Activated CD8-positive, alpha-beta memory T cell treated with anti-CD3 and anti-CD28 coated beads, Interleukin-2, amount 50 U/mL, for 24 hours (primary cell): ENCODE data around the gene MUC12.
"Not testable (repeated sequence)": the region's sequence is repeated elsewhere in the genome, so short reads cannot be mapped to it uniquely, and the experiment has no call there.

Source experiments
- DNase-seq: peaks from one replicate; pipeline ENCODE4 v3.0.0-alpha.2; 2020; ENCODE audit errors: extremely low read depth

The MUC12 gene

DNA sequence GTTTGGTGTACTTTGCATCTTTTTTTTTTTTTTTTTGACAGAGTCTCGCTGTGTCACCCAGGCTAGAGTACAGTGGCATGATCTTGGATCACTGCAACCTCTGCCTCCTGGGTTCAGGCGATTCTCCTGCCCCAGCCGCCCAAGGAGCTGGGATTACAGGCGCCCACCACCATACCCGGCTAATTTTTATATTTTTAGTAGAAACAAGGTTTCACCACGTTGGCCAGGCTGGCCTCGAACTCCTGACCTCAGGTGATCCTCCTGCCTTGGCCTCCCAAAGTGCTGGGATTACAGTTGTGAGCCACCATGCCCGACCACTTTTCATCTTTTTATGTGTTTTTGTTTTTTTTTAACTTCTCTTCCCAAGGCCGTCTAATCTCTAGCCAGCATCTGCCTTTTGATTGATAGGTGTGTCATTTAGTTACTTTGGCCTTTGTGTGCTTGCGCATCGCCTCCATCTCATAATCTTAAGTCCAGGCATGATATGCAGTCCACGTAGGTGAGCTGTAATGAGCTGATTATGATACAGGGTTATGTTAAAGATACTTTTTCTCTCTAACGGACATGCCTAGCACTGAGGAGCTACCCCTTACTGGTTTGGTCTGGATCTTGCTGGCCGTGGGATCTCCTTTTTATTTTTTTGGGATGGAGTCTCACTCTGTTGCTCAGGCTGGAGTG, 15.0 kb downstream of the MUC12 start:
- not testable (repeated sequence) for DNase-seq

- DNase-seq = not testable (repeated sequence)
Measured at GRCh38 chr7:100985033-100985797, 15.8 kb downstream of the MUC12 start.

- DNase-seq = no peak
Measured at GRCh38 chr7:100991631-100992030, 22.3 kb downstream of the MUC12 start.

GRCh38 chr7:100992280-100992679, 22.9 kb downstream of the MUC12 start:
- DNase-seq = not testable (repeated sequence)

GRCh38 chr7:100994671-100995070, 25.3 kb downstream of the MUC12 start:
- not testable (repeated sequence) for DNase-seq

DNA sequence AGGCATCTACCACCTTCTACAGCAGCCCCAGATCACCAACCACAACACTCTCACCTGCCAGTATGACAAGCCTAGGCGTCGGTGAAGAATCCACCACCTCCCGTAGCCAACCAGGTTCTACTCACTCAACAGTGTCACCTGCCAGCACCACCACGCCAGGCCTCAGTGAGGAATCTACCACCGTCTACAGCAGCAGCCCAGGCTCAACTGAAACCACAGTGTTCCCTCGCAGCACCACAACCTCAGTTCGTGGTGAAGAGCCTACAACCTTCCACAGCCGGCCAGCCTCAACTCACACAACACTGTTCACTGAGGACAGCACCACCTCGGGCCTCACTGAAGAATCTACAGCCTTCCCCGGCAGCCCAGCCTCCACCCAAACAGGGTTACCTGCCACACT, 29.2 kb downstream of the MUC12 start:
- DNase-seq = not testable (repeated sequence)

GRCh38 chr7:100999334-100999733, 30.0 kb downstream of the MUC12 start:
- not testable (repeated sequence) for DNase-seq

GRCh38 chr7:101000025-101000424, 30.7 kb downstream of the MUC12 start:
- DNase-seq = not testable (repeated sequence)

DNA sequence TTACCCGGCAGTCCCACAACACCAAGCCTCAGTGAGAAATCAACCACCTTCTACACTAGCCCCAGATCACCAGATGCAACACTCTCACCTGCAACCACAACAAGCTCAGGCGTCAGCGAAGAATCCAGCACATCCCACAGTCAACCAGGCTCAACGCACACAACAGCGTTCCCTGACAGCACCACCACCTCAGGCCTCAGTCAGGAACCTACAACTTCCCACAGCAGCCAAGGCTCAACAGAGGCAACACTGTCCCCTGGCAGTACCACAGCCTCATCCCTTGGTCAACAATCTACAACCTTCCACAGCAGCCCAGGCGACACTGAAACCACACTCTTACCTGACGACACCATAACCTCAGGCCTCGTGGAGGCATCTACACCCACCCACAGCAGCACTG, 33.0 kb downstream of the MUC12 start:
- not testable (repeated sequence) for DNase-seq

GRCh38 chr7:101007361-101007760, 38.0 kb downstream of the MUC12 start:
- not testable (repeated sequence) for DNase-seq

DNA sequence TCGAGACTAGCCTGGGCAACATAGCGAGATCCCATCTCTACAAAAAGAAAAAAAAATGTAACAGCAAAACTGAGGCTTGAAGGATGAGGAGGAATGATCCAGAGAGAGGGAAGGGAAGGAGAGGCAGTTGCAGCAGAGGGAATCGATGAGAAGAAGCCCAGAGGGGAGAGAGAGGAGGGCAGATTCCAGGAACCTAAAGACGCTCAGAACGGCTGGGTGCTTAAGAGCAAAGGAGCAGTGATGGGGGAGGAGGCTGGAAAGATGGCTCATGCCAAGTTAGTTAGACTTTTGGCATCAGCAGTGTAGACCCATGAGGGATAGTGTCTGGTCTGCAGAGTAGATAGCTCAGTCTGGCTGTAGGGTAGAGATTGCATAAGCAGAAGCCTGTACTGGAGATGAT, 40.3 kb downstream of the MUC12 start:
- DNase-seq = no peak

GRCh38 chr7:101012931-101013330, 43.6 kb downstream of the MUC12 start:
- DNase-seq = no peak

DNA sequence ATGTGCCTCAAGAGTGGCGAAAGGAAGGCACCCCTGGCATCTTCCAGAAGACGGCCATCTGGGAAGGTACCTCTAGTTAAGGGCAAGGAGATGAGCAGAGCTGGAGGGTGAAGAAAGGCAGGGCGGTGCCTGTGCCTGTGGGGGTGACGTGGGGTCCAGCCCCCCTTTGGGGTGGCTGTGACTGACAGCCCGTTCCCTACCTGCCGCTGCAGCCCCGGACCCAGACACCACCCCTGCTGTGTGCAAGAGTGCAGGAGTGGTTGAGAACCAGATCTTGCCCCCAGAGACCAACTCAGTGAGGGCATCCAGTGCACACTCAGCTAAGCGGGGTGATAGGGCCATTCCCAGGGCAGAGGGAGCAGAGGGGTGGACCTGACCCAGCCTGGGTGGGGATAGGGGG, 46.3 kb downstream of the MUC12 start:
- no peak for DNase-seq

- DNase-seq = peak; percentile 52
Measured at GRCh38 chr7:101017064-101017777, 47.9 kb downstream of the MUC12 start.

- DNase-seq = no peak
Measured at GRCh38 chr7:101018271-101019167, 49.2 kb downstream of the MUC12 start.

DNA sequence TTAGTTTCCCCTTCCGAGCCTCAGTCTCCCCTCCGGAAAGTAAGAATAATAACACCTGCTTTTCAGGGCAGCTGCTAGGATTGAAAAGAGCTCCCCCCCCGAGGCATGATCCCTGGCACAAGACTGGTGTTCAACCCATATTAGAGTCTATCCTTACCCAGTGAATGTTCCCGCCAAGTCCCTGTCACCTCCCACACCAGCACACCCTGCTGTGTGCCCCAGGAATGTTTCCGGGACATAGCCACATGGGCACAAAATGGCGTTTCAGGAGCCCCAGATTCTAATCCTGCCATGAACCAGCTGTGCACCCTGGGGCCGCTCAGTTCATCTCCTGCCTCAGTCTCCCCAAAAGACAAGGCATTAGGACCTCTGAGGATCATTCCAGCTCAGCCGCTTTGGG, 51.1 kb downstream of the MUC12 start:
- no peak for DNase-seq

GRCh38 chr7:101021703-101022102, 52.3 kb downstream of the MUC12 start:
- no peak for DNase-seq

DNA sequence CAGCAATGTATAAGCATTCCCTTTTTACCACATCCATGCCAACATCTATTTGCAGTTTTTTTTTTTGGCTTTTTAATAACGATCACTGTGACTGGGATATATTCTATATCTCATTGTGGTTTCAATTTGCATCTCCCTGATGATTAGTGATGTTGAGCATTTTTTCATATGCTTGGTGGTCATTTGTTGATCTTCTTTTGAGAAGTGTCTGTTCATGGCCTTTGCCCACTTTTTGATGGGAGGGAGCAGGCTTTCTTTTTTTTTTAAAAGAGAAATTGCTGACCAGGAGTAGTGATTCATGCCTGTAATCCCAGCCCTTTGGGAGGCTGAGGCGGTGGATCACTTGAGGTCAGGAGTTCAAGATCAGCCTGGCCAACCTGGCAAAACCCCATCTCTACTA, 54.5 kb downstream of the MUC12 start:
- no peak for DNase-seq

- no peak for DNase-seq
Measured at GRCh38 chr7:101031082-101031481, 61.7 kb downstream of the MUC12 start.

DNA sequence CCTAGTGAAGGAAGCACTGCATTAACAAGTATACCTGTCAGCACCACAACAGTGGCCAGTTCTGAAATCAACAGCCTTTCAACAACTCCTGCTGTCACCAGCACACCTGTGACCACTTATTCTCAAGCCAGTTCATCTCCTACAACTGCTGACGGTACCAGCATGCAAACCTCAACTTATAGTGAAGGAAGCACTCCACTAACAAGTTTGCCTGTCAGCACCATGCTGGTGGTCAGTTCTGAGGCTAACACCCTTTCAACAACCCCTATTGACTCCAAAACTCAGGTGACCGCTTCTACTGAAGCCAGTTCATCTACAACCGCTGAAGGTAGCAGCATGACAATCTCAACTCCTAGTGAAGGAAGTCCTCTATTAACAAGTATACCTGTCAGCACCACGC, 66.6 kb downstream of the MUC12 start:
- DNase-seq = no peak

GRCh38 chr7:101041283-101041682, 71.9 kb downstream of the MUC12 start:
- DNase-seq = not testable (repeated sequence)

- DNase-seq = peak; percentile 4
Measured at GRCh38 chr7:101058355-101058754, 89.0 kb downstream of the MUC12 start.
